ENCODE measurements around the gene ETV6.

- no peak for TF ChIP-seq CTCF (conservative IDR thresholded peaks at IDR 0.05; ENCODE audit: low read length)
- TF ChIP-seq EZH2phosphoT487 (IDR thresholded peaks at IDR 0.05; ENCODE audit: borderline replicate concordance, low read depth, low read length), result no peak
These were observed 126.8 kb downstream of the ETV6 start for GRCh38 chr12:11776316-11776715.
